Vagina (tissue), 2 donors: ENCODE results near the gene NCBP3.

ENCODE experiments used
- CTCF ChIP-seq, 3 experiments: fragments of 450-650 bp in 2 of 3; fragments of 200-600 bp in 1 of 3; sonication (generic) in 1 of 3; IDR thresholded peaks; one replicate each; pipeline ENCODE4 v1.5.1; 2017 to 2019; ENCODE audit warnings: antibody characterized with exemption in 3 of 3, mild to moderate bottlenecking in 2 of 3, moderate library complexity in 2 of 3
- POLR2A ChIP-seq, 2 donors: fragments of 450-650 bp; IDR thresholded peaks; one replicate each; pipeline ENCODE4 v1.6.1; 2017; ENCODE audit warnings: antibody characterized with exemption in 2 of 2, mild to moderate bottlenecking in 2 of 2, moderate library complexity in 2 of 2
- POLR2AphosphoS5 ChIP-seq, 2 donors: sonication (generic); formaldehyde crosslinking; IDR thresholded peaks; one replicate each; pipeline ENCODE4 v1.9.0; 2017; ENCODE audit warnings: antibody characterized with exemption in 2 of 2, mild to moderate bottlenecking in 2 of 2, low read depth in 1 of 2; ENCODE audit not compliant: insufficient read depth in 1 of 2

GRCh38 chr17:3792481-3792880 lies 53.6 kb downstream of the NCBP3 start:
- TF ChIP-seq POLR2A (IDR thresholded peaks at IDR 0.05) (no peak), CTCF (IDR thresholded peaks at IDR 0.05) (no peak), POLR2AphosphoS5 (IDR thresholded peaks at IDR 0.05; ENCODE audit: insufficient read depth in 1 of 2, low read depth in 1 of 2) (no peak)
